HEK293T (cell line): ENCODE data around the gene KRT3.
"Not testable (repeated sequence)": the region's sequence is repeated elsewhere in the genome, so short reads cannot be mapped to it uniquely, and the experiment has no call there.

Source experiments
- CTCF ChIA-PET: fragments of 350-600 bp; formaldehyde crosslinking; extraction: SDS; loops from one replicate; lab custom pipeline; 2021; ENCODE audit warnings: antibody characterized with exemption, inconsistent platforms; lab: Yijun Ruan, JAX
- POLR2A ChIA-PET: fragments of 350-600 bp; formaldehyde crosslinking; extraction: SDS; loops from one replicate; lab custom pipeline; 2020; ENCODE audit warnings: antibody characterized with exemption, inconsistent platforms; lab: Yijun Ruan, JAX
- DNase-seq: peaks from one replicate; pipeline ENCODE4 v3.0.0; 2012; ENCODE audit warnings: mixed read lengths; ENCODE audit errors: extremely low spot score
- ARNT ChIP-seq: fragments of 450-650 bp; IDR thresholded peaks from 2 replicates; pipeline ENCODE4 v1.6.1; 2017; ENCODE audit warnings: mild to moderate bottlenecking
- BHLHE40 ChIP-seq: fragments of 450-650 bp; IDR thresholded peaks from 2 replicates; pipeline ENCODE4 v1.6.1; 2016; ENCODE audit warnings: mild to moderate bottlenecking, moderate library complexity, borderline replicate concordance
- CTBP1 ChIP-seq: fragments of 450-650 bp; IDR thresholded peaks from 2 replicates; pipeline ENCODE4 v1.6.1; 2016; ENCODE audit warnings: borderline replicate concordance
- ELF4 ChIP-seq: fragments of 450-650 bp; IDR thresholded peaks from 2 replicates; pipeline ENCODE4 v1.6.1; 2017; ENCODE audit warnings: antibody characterized with exemption
- FOXA1 ChIP-seq: fragments of 450-650 bp; IDR thresholded peaks from 2 replicates; pipeline ENCODE4 v1.6.1; 2016; ENCODE audit warnings: mild to moderate bottlenecking
- FOXK2 ChIP-seq: fragments of 450-650 bp; IDR thresholded peaks from 2 replicates; pipeline ENCODE4 v1.6.1; 2016; ENCODE audit warnings: mild to moderate bottlenecking
- FOXM1 ChIP-seq: fragments of 450-650 bp; IDR thresholded peaks from 2 replicates; pipeline ENCODE4 v1.6.1; 2017; ENCODE audit warnings: mild to moderate bottlenecking, borderline replicate concordance
- HDGF ChIP-seq: fragments of 450-650 bp; IDR thresholded peaks from 2 replicates; pipeline ENCODE4 v1.6.1; 2017; ENCODE audit warnings: antibody characterized with exemption, borderline replicate concordance
- L3MBTL2 ChIP-seq: fragments of 450-650 bp; conservative IDR thresholded peaks from 2 replicates; pipeline ENCODE4 v1.6.1; 2016; ENCODE audit warnings: mild to moderate bottlenecking
- LEF1 ChIP-seq: fragments of 450-650 bp; IDR thresholded peaks from 2 replicates; pipeline ENCODE4 v1.6.1; 2017; ENCODE audit warnings: mild to moderate bottlenecking, borderline replicate concordance
- NFRKB ChIP-seq: fragments of 450-650 bp; IDR thresholded peaks from 2 replicates; pipeline ENCODE4 v1.6.1; 2016; ENCODE audit warnings: mild to moderate bottlenecking, moderate library complexity
- SP1 ChIP-seq: fragments of 450-650 bp; IDR thresholded peaks from 2 replicates; pipeline ENCODE4 v1.6.1; 2017
- SUZ12 ChIP-seq: fragments of 450-650 bp; IDR thresholded peaks from 2 replicates; pipeline ENCODE4 v1.6.1; 2016; ENCODE audit warnings: mild to moderate bottlenecking
- TARDBP ChIP-seq: fragments of 450-650 bp; IDR thresholded peaks from 2 replicates; pipeline ENCODE4 v1.6.1; 2016
- ZNF384 ChIP-seq: fragments of 450-650 bp; IDR thresholded peaks from 2 replicates; pipeline ENCODE4 v1.6.1; 2016
- TF ChIP-seq, protein P1 (sequence below): fragments of 450-650 bp; IDR thresholded peaks from 2 replicates; pipeline ENCODE4 v1.6.1; 2016

Gene KRT3

GRCh38 chr12:52751795-52752194 is 44.1 kb downstream of the KRT3 start:
- TF ChIP-seq TARDBP (no peak), ZNF384 (no peak), FOXM1 (no peak), SP1 (no peak), L3MBTL2 (no peak), BHLHE40 (no peak), FOXA1 (no peak), ELF4 (no peak), HDGF (no peak), CTBP1 (no peak), NFRKB (no peak), LEF1 (no peak), ARNT (no peak), FOXK2 (no peak), SUZ12 (no peak)
- TF ChIP-seq, protein P1, sequence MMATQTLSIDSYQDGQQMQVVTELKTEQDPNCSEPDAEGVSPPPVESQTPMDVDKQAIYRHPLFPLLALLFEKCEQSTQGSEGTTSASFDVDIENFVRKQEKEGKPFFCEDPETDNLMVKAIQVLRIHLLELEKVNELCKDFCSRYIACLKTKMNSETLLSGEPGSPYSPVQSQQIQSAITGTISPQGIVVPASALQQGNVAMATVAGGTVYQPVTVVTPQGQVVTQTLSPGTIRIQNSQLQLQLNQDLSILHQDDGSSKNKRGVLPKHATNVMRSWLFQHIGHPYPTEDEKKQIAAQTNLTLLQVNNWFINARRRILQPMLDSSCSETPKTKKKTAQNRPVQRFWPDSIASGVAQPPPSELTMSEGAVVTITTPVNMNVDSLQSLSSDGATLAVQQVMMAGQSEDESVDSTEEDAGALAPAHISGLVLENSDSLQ, result no peak
- no peak for DNase-seq
- POLR2A ChIA-PET, result no interaction called here
- CTCF ChIA-PET, result interaction anchor here (0.6 kb wide), 1 partner anchor 127 kb away, joined by 3 read pairs; no protein-coding TSS in a partner anchor

DNA sequence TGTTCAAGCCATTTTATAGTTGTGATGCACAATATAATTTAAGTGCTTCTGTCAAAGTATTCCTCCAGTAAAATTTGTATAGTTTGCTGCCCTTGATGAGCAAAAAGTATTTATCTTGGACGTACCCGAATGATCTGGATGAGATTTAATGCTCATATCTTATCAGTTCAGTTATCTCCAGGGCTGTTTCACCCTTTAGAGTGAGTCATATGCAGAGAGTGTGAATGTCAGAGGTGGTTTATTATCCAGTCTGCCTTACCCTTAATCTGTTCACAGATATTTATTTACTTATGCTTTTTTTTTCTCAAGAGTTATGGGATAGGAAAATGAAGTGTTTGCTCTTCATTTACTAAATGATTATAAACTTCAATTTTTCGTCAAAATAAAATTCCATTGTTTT is 45.4 kb downstream of the KRT3 start:
- DNase-seq, CTCF ChIA-PET: not testable (repeated sequence)

GRCh38 chr12:52749827-52750226 is 46.1 kb downstream of the KRT3 start:
- ChIA-PET POLR2A (no interaction called here), CTCF (no interaction called here)
- TF ChIP-seq SP1, result no peak
- DNase-seq, result no peak

More for the DNA sequence above, 45.4 kb downstream of the KRT3 start:
- POLR2A ChIA-PET, result not testable (repeated sequence)

DNA sequence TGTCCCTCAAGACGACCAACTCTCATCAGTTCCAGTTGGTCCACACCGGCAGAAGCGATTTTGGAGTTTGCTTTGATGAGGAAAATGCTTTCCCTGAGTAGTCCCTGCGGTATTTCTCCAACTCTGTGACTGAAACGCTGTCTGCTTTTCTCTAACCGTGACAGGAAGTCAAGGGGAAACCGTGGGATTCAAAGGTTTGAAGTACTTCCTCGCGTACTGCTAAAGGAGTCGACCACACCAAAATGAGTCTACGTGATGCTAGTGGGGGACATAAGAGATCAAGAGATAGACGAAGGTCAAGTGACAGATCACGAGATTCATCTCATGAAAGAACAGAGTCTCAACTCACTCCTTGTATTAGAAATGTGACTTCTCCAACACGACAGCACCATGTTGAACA is 47.3 kb downstream of the KRT3 start:
- ChIA-PET CTCF (no interaction called here), POLR2A (no interaction called here)
- no peak for TF ChIP-seq LEF1
- TF ChIP-seq ARNT, result no peak
- no peak for TF ChIP-seq ZNF384
- TF ChIP-seq L3MBTL2, result no peak
- TF ChIP-seq HDGF, result no peak
- no peak for TF ChIP-seq CTBP1
- no peak for TF ChIP-seq FOXM1
- TF ChIP-seq, protein P1, result no peak
- no peak for TF ChIP-seq NFRKB
- no peak for TF ChIP-seq TARDBP
- no peak for DNase-seq

- ChIA-PET POLR2A (no interaction called here), CTCF (interaction anchor here (0.6 kb wide), 1 partner anchor 134 kb away, joined by 9 read pairs; no protein-coding TSS in a partner anchor)
- DNase-seq, result no peak
- TF ChIP-seq FOXK2, result no peak
- TF ChIP-seq BHLHE40, result no peak
- no peak for TF ChIP-seq HDGF
- TF ChIP-seq ZNF384, result no peak
- TF ChIP-seq SP1, result no peak
- no peak for TF ChIP-seq LEF1
- TF ChIP-seq SUZ12, result no peak
- TF ChIP-seq CTBP1, result no peak
- no peak for TF ChIP-seq FOXM1
These were observed 50.4 kb downstream of the KRT3 start for GRCh38 chr12:52745554-52745953.

GRCh38 chr12:52744493-52745156 is 51.3 kb downstream of the KRT3 start:
- TF ChIP-seq, protein P1, result no peak
- no peak for DNase-seq
- ChIA-PET POLR2A (no interaction called here), CTCF (interaction anchor here (0.6 kb wide), 1 partner anchor 135 kb away, joined by 9 read pairs; no protein-coding TSS in a partner anchor)

DNA sequence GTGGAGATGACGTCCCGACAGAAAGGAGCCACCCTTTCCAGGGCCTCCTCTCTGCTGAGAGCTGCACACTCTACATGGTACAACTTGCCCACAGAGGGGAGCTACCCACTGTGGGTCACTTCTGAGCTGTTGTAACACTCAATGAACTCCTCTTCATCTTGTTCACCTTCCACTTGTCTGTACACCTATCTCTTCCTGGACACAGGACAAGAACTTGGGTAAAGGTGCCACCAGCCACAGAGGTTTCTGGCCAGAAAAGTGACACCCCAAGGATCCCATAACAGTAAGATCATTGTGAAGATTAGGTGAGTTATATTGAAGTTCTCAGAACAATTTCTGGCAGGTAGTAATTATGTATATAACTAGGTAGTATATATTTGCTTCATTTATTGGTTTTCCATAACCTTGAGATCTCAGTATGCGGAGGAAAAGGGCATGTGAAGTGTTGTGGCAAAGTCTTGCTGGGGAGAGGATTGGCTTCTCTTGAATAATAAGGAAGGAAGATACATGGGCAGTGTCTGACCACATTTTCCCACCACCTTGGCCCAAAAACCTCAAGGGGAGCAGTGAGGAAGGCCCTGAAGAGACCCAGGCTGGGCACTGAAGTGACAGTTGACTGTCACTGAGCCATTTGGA is 53.0 kb downstream of the KRT3 start:
- TF ChIP-seq FOXM1, result no peak
- TF ChIP-seq LEF1, result no peak
- TF ChIP-seq HDGF, result no peak
- TF ChIP-seq SUZ12, result no peak
- no peak for TF ChIP-seq TARDBP
- no peak for TF ChIP-seq L3MBTL2
- TF ChIP-seq BHLHE40, result no peak
- no peak for TF ChIP-seq FOXA1
- no peak for TF ChIP-seq ARNT
- TF ChIP-seq, protein P1, result no peak
- no peak for TF ChIP-seq SP1
- TF ChIP-seq CTBP1, result no peak
- TF ChIP-seq FOXK2, result no peak
- DNase-seq, result no peak
- ChIA-PET CTCF (no interaction called here), POLR2A (no interaction called here)
